ENCODE results near the gene UROC1.

UROC1 gene

GRCh38 chr3:126464997-126465396 lies 52.6 kb downstream of the UROC1 start:
- no peak for TF ChIP-seq SPI1 (IDR thresholded peaks at IDR 0.05; ENCODE audit: borderline replicate concordance, low read depth)
- no peak for DNase-seq (ENCODE audit: low read depth in 1 of 2, low spot score in 1 of 2)
- H3K27ac ChIP-seq (replicated peaks) = peak overlapping the region; percentile 52

DNA sequence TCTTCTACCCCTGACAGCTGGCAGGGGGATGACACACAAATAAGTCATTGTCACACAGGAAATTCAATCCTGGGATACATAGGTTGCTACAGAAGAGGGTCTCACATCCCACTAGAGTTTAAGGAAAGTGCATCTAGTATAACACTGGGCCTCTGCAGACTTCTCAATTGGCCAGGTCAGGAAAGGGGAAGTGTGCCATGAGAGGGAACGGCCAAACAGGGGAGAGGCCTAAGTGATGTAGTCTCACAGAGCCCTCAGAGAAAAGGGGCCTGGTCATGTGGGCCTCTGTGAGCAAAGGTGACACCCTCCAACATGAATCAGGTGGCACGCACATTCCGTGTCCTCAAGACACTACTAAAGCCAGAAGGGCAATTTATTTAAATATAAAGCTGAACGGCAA lies 53.1 kb downstream of the UROC1 start:
- peak; percentile 37 to 58 for DNase-seq (ENCODE audit: low read depth in 1 of 2, low spot score in 1 of 2)

More at GRCh38 chr3:126464997-126465396, 52.6 kb downstream of the UROC1 start:
- Histone ChIP-seq H3K27me3 (ENCODE audit: insufficient read depth, poor library complexity, severe bottlenecking) (no peaks in the 10 kb centered on the region), H3K4me3 (replicated peaks; ENCODE audit: insufficient read depth, low read length) (no peak overlapping the region)

GRCh38 chr3:126464093-126464492 lies 53.5 kb downstream of the UROC1 start:
- Histone ChIP-seq H3K27me3 (ENCODE audit: insufficient read depth, poor library complexity, severe bottlenecking) (no peaks in the 10 kb centered on the region), H3K27ac (replicated peaks) (no peak overlapping the region), H3K4me3 (replicated peaks; ENCODE audit: insufficient read depth, low read length) (no peak overlapping the region)
- TF ChIP-seq GABPA (IDR thresholded peaks at IDR 0.05; ENCODE audit: low read depth) (no peak), SPI1 (IDR thresholded peaks at IDR 0.05; ENCODE audit: borderline replicate concordance, low read depth) (no peak), POLR2AphosphoS5 (IDR thresholded peaks at IDR 0.05; ENCODE audit: low read depth) (no peak)
- TF ChIP-seq, protein P1, sequence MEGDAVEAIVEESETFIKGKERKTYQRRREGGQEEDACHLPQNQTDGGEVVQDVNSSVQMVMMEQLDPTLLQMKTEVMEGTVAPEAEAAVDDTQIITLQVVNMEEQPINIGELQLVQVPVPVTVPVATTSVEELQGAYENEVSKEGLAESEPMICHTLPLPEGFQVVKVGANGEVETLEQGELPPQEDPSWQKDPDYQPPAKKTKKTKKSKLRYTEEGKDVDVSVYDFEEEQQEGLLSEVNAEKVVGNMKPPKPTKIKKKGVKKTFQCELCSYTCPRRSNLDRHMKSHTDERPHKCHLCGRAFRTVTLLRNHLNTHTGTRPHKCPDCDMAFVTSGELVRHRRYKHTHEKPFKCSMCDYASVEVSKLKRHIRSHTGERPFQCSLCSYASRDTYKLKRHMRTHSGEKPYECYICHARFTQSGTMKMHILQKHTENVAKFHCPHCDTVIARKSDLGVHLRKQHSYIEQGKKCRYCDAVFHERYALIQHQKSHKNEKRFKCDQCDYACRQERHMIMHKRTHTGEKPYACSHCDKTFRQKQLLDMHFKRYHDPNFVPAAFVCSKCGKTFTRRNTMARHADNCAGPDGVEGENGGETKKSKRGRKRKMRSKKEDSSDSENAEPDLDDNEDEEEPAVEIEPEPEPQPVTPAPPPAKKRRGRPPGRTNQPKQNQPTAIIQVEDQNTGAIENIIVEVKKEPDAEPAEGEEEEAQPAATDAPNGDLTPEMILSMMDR (IDR thresholded peaks at IDR 0.05; ENCODE audit: insufficient read depth, low read length) = no peak
- TF ChIP-seq, protein P2, sequence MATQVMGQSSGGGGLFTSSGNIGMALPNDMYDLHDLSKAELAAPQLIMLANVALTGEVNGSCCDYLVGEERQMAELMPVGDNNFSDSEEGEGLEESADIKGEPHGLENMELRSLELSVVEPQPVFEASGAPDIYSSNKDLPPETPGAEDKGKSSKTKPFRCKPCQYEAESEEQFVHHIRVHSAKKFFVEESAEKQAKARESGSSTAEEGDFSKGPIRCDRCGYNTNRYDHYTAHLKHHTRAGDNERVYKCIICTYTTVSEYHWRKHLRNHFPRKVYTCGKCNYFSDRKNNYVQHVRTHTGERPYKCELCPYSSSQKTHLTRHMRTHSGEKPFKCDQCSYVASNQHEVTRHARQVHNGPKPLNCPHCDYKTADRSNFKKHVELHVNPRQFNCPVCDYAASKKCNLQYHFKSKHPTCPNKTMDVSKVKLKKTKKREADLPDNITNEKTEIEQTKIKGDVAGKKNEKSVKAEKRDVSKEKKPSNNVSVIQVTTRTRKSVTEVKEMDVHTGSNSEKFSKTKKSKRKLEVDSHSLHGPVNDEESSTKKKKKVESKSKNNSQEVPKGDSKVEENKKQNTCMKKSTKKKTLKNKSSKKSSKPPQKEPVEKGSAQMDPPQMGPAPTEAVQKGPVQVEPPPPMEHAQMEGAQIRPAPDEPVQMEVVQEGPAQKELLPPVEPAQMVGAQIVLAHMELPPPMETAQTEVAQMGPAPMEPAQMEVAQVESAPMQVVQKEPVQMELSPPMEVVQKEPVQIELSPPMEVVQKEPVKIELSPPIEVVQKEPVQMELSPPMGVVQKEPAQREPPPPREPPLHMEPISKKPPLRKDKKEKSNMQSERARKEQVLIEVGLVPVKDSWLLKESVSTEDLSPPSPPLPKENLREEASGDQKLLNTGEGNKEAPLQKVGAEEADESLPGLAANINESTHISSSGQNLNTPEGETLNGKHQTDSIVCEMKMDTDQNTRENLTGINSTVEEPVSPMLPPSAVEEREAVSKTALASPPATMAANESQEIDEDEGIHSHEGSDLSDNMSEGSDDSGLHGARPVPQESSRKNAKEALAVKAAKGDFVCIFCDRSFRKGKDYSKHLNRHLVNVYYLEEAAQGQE (IDR thresholded peaks at IDR 0.05; ENCODE audit: insufficient replicate concordance, low read depth) = no peak
- DNase-seq (ENCODE audit: low read depth in 1 of 2, low spot score in 1 of 2) = no peak

More for the DNA sequence above, 53.1 kb downstream of the UROC1 start:
- no peaks in the 10 kb centered on the region for H3K27me3 ChIP-seq (ENCODE audit: insufficient read depth, poor library complexity, severe bottlenecking)
- no peak overlapping the region for H3K27ac ChIP-seq (replicated peaks)
- TF ChIP-seq SPI1 (IDR thresholded peaks at IDR 0.05; ENCODE audit: borderline replicate concordance, low read depth) = peak; percentile 97
- TF ChIP-seq, protein P2 (IDR thresholded peaks at IDR 0.05; ENCODE audit: insufficient replicate concordance, low read depth) = no peak
- no peak overlapping the region for H3K4me3 ChIP-seq (replicated peaks; ENCODE audit: insufficient read depth, low read length)

DNA sequence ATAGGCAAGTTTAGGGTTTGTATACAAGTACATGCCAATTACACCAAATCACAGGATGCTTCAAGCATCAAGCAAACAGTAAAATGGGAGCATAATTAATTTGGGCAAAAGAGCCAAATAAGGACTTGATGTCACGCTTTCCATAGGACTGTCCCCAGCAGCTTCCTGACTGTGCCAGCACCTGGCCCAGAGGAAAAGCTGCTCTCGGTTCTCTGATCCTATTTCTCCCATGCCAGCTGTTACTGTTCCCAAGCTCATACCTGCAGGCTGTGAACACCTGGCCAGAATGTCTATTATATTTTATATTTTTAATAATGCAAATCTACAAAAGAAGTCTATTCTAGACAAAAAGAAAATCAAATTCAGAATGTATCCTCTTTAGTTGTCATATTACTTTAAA lies 54.1 kb downstream of the UROC1 start:
- no peak for DNase-seq (ENCODE audit: low read depth in 1 of 2, low spot score in 1 of 2)
- Histone ChIP-seq H3K4me3 (replicated peaks; ENCODE audit: insufficient read depth, low read length) (no peak overlapping the region), H3K27ac (replicated peaks) (no peak overlapping the region), H3K27me3 (ENCODE audit: insufficient read depth, poor library complexity, severe bottlenecking) (no peaks in the 10 kb centered on the region)
- TF ChIP-seq, protein P2 (IDR thresholded peaks at IDR 0.05; ENCODE audit: insufficient replicate concordance, low read depth) = no peak
- TF ChIP-seq SPI1 (IDR thresholded peaks at IDR 0.05; ENCODE audit: borderline replicate concordance, low read depth) (no peak), POLR2AphosphoS5 (IDR thresholded peaks at IDR 0.05; ENCODE audit: low read depth) (no peak), GABPA (IDR thresholded peaks at IDR 0.05; ENCODE audit: low read depth) (no peak)
- TF ChIP-seq, protein P1 (IDR thresholded peaks at IDR 0.05; ENCODE audit: insufficient read depth, low read length) = no peak

Measured in HL-60 (cell line).